GM04503 (cell line): ENCODE results near the gene ELF5.

ENCODE experiments used
- DNase-seq: peaks from one replicate; pipeline ENCODE4 v3.0.0-alpha.2; 2012; ENCODE audit warnings: low read depth

Gene ELF5

GRCh38 chr11:34521265-34521664 is 7.7 kb upstream of the ELF5 start:
- DNase-seq = no peak

GRCh38 chr11:34519595-34520235 is 6.1 kb upstream of the ELF5 start:
- DNase-seq = no peak

GRCh38 chr11:34516247-34517040 is 2.9 kb upstream of the ELF5 start:
- no peak for DNase-seq

GRCh38 chr11:34514597-34514996 is 1.0 kb upstream of the ELF5 start:
- no peak for DNase-seq

- DNase-seq = no peak
Measured at GRCh38 chr11:34512840-34513681, 533 bp downstream of the ELF5 start.

- DNase-seq = no peak
Measured at GRCh38 chr11:34510673-34511072, 2.9 kb downstream of the ELF5 start.

GRCh38 chr11:34510218-34510617 is 3.4 kb downstream of the ELF5 start:
- no peak for DNase-seq

- DNase-seq = no peak
Measured at GRCh38 chr11:34509336-34509876, 4.2 kb downstream of the ELF5 start.

- DNase-seq = no peak
Measured at GRCh38 chr11:34508524-34508923, 5.1 kb downstream of the ELF5 start.

GRCh38 chr11:34507610-34508009 is 6.0 kb downstream of the ELF5 start:
- no peak for DNase-seq

GRCh38 chr11:34507156-34507555 is 6.4 kb downstream of the ELF5 start:
- DNase-seq = no peak

- no peak for DNase-seq
Measured at GRCh38 chr11:34505874-34506273, 7.7 kb downstream of the ELF5 start.

- no peak for DNase-seq
Measured at GRCh38 chr11:34502949-34503348, 10.6 kb downstream of the ELF5 start.

GRCh38 chr11:34501949-34502348 is 11.6 kb downstream of the ELF5 start:
- DNase-seq = no peak

GRCh38 chr11:34501500-34501899 is 12.1 kb downstream of the ELF5 start:
- peak; percentile 69 for DNase-seq

GRCh38 chr11:34499719-34500500 is 13.7 kb downstream of the ELF5 start:
- no peak for DNase-seq

GRCh38 chr11:34495724-34496377 is 17.7 kb downstream of the ELF5 start:
- DNase-seq = no peak

- no peak for DNase-seq
Measured at GRCh38 chr11:34495239-34495723, 18.3 kb downstream of the ELF5 start.

GRCh38 chr11:34493926-34494595 is 19.5 kb downstream of the ELF5 start:
- no peak for DNase-seq

GRCh38 chr11:34493468-34493867 is 20.1 kb downstream of the ELF5 start:
- no peak for DNase-seq
